NB4 (cell line): ENCODE data around the gene BCOR.

Experiments used
- CTCF ChIP-seq: IDR thresholded peaks from one replicate; pipeline ENCODE4 v1.5.1; 2012; ENCODE audit warnings: low read depth, low read length
- MAX ChIP-seq: IDR thresholded peaks from 2 replicates; pipeline ENCODE4 v1.6.1; 2011; ENCODE audit warnings: low read depth, low read length
- POLR2A ChIP-seq: IDR thresholded peaks from 2 replicates; pipeline ENCODE4 v1.6.1; 2011; ENCODE audit warnings: mild to moderate bottlenecking; ENCODE audit not compliant: insufficient read length; ENCODE audit errors: extremely low read depth

- TF ChIP-seq CTCF, result no peak
- no peak for TF ChIP-seq POLR2A
- TF ChIP-seq MAX, result no peak
Measured at GRCh38 chrX:40003071-40003427, 94.7 kb downstream of the BCOR start.
